Panc1 (cell line): ENCODE data around the gene EPHB6. TPM values are rescaled to one million over a fixed set of nuclear protein-coding genes. Genes with fewer than 3 reads are reported as not detected.

Experiments used
- ATAC-seq: fragments of 200-7000 bp; cut with Tn5 transposase; 2 replicates; pipeline ENCODE4 v1.9.1; 2020; ENCODE audit warnings: mild to moderate bottlenecking, moderate library complexity
- BruUV-seq: library from RNA; stranded (reverse); fragments of 400-500 nt; replicated peaks from 2 replicates; lab custom pipeline; 2021; lab: Mats Ljungman, UMichigan
- CTCF ChIA-PET: fragments of 300-600 bp; sonication (Branson Sonifier 250); formaldehyde crosslinking; loops from one replicate; lab custom pipeline; 2022; ENCODE audit warnings: antibody characterized with exemption; lab: Charles Lee
- POLR2A ChIA-PET: fragments of 300-600 bp; sonication (Branson Sonifier 250); formaldehyde crosslinking; loops from one replicate; lab custom pipeline; 2022; ENCODE audit warnings: antibody characterized with exemption; lab: Charles Lee
- DNase-seq: peaks from one replicate; pipeline ENCODE4 v3.0.0-alpha.2; 2010; ENCODE audit warnings: low read depth, low spot score
- H3K27ac ChIP-seq: 2 replicates; pipeline ENCODE4 v1.5.1; 2011; ENCODE audit warnings: mild to moderate bottlenecking, low read length, inconsistent platforms
- H3K27me3 ChIP-seq: fragments of 200-500 bp; sonication (Bioruptor generic); 2 replicates; pipeline ENCODE4 v1.6.0; 2014; ENCODE audit warnings: low read length, inconsistent platforms; ENCODE audit not compliant: control insufficient read depth, insufficient read depth
- H3K36me3 ChIP-seq: fragments of 200-500 bp; sonication (Bioruptor generic); 2 replicates; pipeline ENCODE4 v1.5.1; 2014; ENCODE audit warnings: inconsistent platforms, mild to moderate bottlenecking, low read length, moderate library complexity; ENCODE audit not compliant: control insufficient read depth, insufficient read depth
- H3K4me1 ChIP-seq: 2 replicates; pipeline ENCODE4 v1.5.1; 2011; ENCODE audit warnings: inconsistent platforms, mild to moderate bottlenecking, low read length, moderate library complexity; ENCODE audit not compliant: control insufficient read depth, insufficient read depth
- H3K4me3 ChIP-seq, 2 experiments: 2 replicates each; pipeline ENCODE4 v1.5.1; 2011 to 2012; ENCODE audit warnings: low read depth in 2 of 2, low read length in 2 of 2, mild to moderate bottlenecking in 2 of 2, inconsistent platforms in 1 of 2, moderate library complexity in 1 of 2
- H3K9me3 ChIP-seq: fragments of 200-500 bp; sonication (Bioruptor generic); 2 replicates; pipeline ENCODE4 v1.5.1; 2014; ENCODE audit warnings: low read depth, mild to moderate bottlenecking, inconsistent platforms, low read length, moderate library complexity; ENCODE audit not compliant: control insufficient read depth, insufficient read depth
- POLR2AphosphoS5 ChIP-seq: IDR thresholded peaks from 2 replicates; pipeline ENCODE4 v1.6.1; 2012; ENCODE audit warnings: mild to moderate bottlenecking, low read depth, low read length, moderate library complexity
- SIN3A ChIP-seq: IDR thresholded peaks from 2 replicates; pipeline ENCODE4 v1.6.1; 2012; ENCODE audit warnings: low read depth, mild to moderate bottlenecking, low read length, moderate library complexity, borderline replicate concordance; ENCODE audit not compliant: insufficient read depth
- TCF7L2 ChIP-seq: IDR thresholded peaks from 2 replicates; pipeline ENCODE4 v1.6.1; 2011; ENCODE audit warnings: mild to moderate bottlenecking, low read depth, low read length, inconsistent platforms
- in situ Hi-C: cut with HindIII; loops from 2 replicates; pipeline ENCODE4 v1.10.0; 2016; ENCODE audit warnings: low sequenced_read_pairs, low pct_unique_long_range_greater_than_20kb
- intact Hi-C: fragments of 100-400 bp; cut with micrococcal nuclease; formaldehyde crosslinking; loops from one replicate; pipeline ENCODE4 v1.10.0; 2022; ENCODE audit not compliant: unreplicated experiment
- total RNA-seq: library from RNA; stranded (reverse); gene quantifications from one replicate; pipeline ENCODE4 v1.2.1, GENCODE V29; 2021; ENCODE audit not compliant: unreplicated experiment
- TF ChIP-seq, protein P1 (sequence below), 2 experiments: IDR thresholded peaks; 2 replicates each; pipeline ENCODE4 v1.6.1; 2011 to 2012; ENCODE audit warnings: low read depth in 2 of 2, control low read depth in 1 of 2, low read length in 1 of 2, mild to moderate bottlenecking in 1 of 2, moderate library complexity in 1 of 2; ENCODE audit not compliant: insufficient read depth in 1 of 2
- TF ChIP-seq, protein P2 (sequence below): fragments of 450-650 bp; IDR thresholded peaks from 2 replicates; pipeline ENCODE4 v1.5.1; 2017; ENCODE audit warnings: mild to moderate bottlenecking

The EPHB6 gene
- total RNA-seq, 1 experiment from 2014 or later, result 0.54 TPM

DNA sequence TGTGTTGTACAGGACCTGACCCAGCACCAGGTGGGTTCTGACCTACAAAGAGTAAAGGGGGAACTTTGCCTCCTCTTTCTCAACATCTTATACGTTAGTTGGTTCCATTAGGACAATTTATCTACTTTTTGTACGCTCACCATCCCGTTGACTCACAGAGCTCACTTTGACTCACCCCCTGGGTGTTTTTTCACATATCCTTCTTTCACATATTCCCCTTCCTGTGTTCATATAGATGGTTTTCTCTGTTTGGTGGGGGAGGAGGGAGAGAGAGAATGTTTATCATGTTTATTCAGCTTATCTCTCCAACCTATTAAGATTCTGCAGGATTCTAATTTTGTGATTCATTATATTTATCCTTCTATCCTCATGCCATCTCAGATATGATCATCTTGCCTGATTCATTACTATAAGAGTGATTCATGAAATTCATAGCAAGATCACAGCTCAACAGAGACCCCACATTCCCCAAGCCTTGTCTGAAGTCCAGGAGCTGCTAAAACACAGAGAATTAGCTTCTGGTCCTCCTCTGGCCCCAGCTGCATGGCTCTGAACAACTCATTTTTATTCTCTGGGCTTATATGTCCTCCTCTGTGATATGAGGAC, 46.9 kb upstream of the EPHB6 start:
- H3K9me3 ChIP-seq, result no peaks in the 10 kb centered on the region
- intact Hi-C loops (no loop called here), in situ Hi-C loops (no loop called here)
- H3K4me3 ChIP-seq, result no peak overlapping the region
- no peaks in the 10 kb centered on the region for H3K4me1 ChIP-seq
- POLR2A ChIA-PET, result no interaction called here
- no peak overlapping the region for H3K27ac ChIP-seq
- TF ChIP-seq, protein P1, sequence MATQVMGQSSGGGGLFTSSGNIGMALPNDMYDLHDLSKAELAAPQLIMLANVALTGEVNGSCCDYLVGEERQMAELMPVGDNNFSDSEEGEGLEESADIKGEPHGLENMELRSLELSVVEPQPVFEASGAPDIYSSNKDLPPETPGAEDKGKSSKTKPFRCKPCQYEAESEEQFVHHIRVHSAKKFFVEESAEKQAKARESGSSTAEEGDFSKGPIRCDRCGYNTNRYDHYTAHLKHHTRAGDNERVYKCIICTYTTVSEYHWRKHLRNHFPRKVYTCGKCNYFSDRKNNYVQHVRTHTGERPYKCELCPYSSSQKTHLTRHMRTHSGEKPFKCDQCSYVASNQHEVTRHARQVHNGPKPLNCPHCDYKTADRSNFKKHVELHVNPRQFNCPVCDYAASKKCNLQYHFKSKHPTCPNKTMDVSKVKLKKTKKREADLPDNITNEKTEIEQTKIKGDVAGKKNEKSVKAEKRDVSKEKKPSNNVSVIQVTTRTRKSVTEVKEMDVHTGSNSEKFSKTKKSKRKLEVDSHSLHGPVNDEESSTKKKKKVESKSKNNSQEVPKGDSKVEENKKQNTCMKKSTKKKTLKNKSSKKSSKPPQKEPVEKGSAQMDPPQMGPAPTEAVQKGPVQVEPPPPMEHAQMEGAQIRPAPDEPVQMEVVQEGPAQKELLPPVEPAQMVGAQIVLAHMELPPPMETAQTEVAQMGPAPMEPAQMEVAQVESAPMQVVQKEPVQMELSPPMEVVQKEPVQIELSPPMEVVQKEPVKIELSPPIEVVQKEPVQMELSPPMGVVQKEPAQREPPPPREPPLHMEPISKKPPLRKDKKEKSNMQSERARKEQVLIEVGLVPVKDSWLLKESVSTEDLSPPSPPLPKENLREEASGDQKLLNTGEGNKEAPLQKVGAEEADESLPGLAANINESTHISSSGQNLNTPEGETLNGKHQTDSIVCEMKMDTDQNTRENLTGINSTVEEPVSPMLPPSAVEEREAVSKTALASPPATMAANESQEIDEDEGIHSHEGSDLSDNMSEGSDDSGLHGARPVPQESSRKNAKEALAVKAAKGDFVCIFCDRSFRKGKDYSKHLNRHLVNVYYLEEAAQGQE (IDR thresholded peaks at IDR 0.05; ENCODE audit: insufficient read depth in 1 of 2, low read depth in 2 of 2, low read length in 1 of 2), result no peak
- no peak for TF ChIP-seq SIN3A
- TF ChIP-seq TCF7L2, result no peak
- TF ChIP-seq, protein P2, sequence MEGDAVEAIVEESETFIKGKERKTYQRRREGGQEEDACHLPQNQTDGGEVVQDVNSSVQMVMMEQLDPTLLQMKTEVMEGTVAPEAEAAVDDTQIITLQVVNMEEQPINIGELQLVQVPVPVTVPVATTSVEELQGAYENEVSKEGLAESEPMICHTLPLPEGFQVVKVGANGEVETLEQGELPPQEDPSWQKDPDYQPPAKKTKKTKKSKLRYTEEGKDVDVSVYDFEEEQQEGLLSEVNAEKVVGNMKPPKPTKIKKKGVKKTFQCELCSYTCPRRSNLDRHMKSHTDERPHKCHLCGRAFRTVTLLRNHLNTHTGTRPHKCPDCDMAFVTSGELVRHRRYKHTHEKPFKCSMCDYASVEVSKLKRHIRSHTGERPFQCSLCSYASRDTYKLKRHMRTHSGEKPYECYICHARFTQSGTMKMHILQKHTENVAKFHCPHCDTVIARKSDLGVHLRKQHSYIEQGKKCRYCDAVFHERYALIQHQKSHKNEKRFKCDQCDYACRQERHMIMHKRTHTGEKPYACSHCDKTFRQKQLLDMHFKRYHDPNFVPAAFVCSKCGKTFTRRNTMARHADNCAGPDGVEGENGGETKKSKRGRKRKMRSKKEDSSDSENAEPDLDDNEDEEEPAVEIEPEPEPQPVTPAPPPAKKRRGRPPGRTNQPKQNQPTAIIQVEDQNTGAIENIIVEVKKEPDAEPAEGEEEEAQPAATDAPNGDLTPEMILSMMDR, result no peak
- no peak for TF ChIP-seq POLR2AphosphoS5
- H3K27me3 ChIP-seq, result peaks cover 9% of the 10 kb centered on the region
- no peak for ATAC-seq
- DNase-seq, result peak; percentile 57
- BruUV-seq, result no TSS peak
- CTCF ChIA-PET, result no interaction called here
- H3K36me3 ChIP-seq, result no peaks in the 10 kb centered on the region

DNA sequence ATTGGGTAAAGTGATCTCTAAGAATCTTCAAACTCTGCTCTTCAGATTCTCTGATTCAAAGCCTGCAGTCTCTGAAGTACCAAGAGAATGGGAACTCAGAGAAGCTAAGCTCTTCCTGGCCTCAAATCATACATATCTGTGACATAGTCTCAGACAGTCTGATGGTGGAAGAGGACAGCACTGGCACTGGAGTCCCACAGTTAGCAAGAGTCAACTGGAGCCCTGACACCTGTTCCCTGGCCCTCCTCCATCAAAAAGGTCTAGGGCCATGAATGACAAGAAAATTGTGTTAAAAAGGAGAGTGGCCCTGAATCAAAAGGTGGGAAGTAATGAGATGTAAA, 46.4 kb upstream of the EPHB6 start:
- in situ Hi-C loops (no loop called here), intact Hi-C loops (no loop called here)
- ChIA-PET CTCF (no interaction called here), POLR2A (no interaction called here)
- no peaks in the 10 kb centered on the region for H3K36me3 ChIP-seq
- H3K27me3 ChIP-seq, result peaks cover 9% of the 10 kb centered on the region
- H3K4me3 ChIP-seq, result no peak overlapping the region
- no peak for DNase-seq
- BruUV-seq, result no TSS peak
- ATAC-seq, result no peak
- H3K27ac ChIP-seq, result no peak overlapping the region
- TF ChIP-seq SIN3A (no peak), POLR2AphosphoS5 (no peak), TCF7L2 (no peak)
- TF ChIP-seq, protein P1 (IDR thresholded peaks at IDR 0.05; ENCODE audit: insufficient read depth in 1 of 2, low read depth in 2 of 2, low read length in 1 of 2), result no peak
- TF ChIP-seq, protein P2, result no peak
- H3K4me1 ChIP-seq, result no peaks in the 10 kb centered on the region
- H3K9me3 ChIP-seq, result no peaks in the 10 kb centered on the region
